Progenitor cell of endocrine pancreas (in vitro differentiated cells): Measurements from ENCODE around the gene BTBD2. TPM values are rescaled to one million over a fixed set of nuclear protein-coding genes. Genes with fewer than 3 reads are reported as not detected.

ENCODE experiments used
- DNase-seq: peaks from one replicate; pipeline ENCODE4 v3.0.0; 2021; ENCODE audit warnings: low spot score; ENCODE audit not compliant: unreplicated experiment
- H3K27ac Mint-ChIP-seq: 2 replicates; pipeline ENCODE4 v1.8.0; 2021; ENCODE audit warnings: mild to moderate bottlenecking, moderate library complexity, mixed read lengths
- H3K27me3 Mint-ChIP-seq: 2 replicates; pipeline ENCODE4 v1.8.0; 2021; ENCODE audit warnings: mixed read lengths
- H3K36me3 Mint-ChIP-seq: 2 replicates; pipeline ENCODE4 v1.8.0; 2022; ENCODE audit warnings: mixed read lengths; ENCODE audit not compliant: insufficient read depth
- H3K4me1 Mint-ChIP-seq: 2 replicates; pipeline ENCODE4 v1.8.0; 2021; ENCODE audit warnings: low read depth, mixed read lengths
- H3K4me3 Mint-ChIP-seq: 2 replicates; pipeline ENCODE4 v1.8.0; 2021; ENCODE audit warnings: low read depth, mild to moderate bottlenecking, moderate library complexity, mixed read lengths
- H3K9me3 Mint-ChIP-seq: 2 replicates; pipeline ENCODE4 v1.8.0; 2021; ENCODE audit warnings: low read depth, mixed read lengths
- total RNA-seq: library from RNA; stranded (reverse); gene quantifications from 2 replicates; pipeline ENCODE4 v1.2.1, GENCODE V29; 2021
- TF ChIP-seq, protein P1 (sequence below): fragments of 200-600 bp; sonication (generic); IDR thresholded peaks from one replicate; pipeline ENCODE4 v1.5.0; 2021; ENCODE audit warnings: antibody characterized with exemption, mild to moderate bottlenecking; ENCODE audit not compliant: unreplicated experiment

Gene BTBD2
- total RNA-seq, 1 donor from 2014 or later: 125 TPM

DNA sequence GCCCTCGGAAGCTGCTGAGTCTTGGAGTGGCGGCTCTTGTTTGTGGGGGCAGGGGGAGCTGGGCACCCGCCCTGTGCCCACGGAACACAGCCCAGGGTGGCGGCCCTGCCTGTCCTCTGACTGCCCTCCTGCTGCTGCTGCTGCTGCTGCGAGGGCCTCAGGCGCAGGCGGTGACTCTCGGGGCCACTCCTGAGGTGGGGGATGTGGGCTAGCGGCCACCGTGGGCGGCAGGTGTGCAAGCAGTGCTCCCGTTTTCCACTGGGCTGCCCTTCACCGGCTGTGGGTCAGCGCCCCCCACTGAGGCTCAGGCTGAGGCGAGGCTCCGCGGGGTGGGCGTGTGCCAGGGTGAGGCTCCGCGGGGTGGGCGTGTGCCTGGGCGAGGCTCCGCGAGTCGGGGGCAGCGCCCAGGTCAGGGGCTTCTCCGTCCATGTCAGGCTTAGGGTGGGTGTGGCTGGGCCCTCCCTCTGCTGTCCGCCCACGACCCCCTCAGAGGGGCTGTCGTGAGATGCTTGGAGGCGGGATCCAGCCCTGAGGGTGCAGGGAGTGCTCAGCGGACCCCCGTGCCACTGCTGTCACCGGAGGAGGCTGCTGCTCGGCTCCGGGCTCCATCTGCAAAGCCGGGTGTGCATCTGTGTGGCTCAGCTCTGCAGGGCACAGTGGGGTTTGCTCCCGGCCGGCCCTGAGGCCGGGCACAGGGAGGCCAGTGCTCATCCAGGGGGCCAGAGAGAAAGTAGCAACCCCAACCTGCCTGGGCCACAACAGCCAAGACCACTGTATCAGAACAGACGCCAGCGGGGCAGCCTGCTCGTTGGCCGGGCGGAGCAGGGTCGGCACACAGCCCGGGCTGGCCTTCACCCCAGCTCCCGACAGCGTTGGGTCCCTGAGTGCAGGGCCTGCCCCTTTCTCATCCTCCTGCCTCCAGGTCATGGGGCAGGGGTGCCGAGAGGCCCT, 60.1 kb downstream of the BTBD2 start:
- no peaks in the 10 kb centered on the region for H3K4me1 Mint-ChIP-seq
- no peak overlapping the region for H3K4me3 Mint-ChIP-seq
- H3K27me3 Mint-ChIP-seq: no peaks in the 10 kb centered on the region
- H3K27ac Mint-ChIP-seq: no peak overlapping the region
- no peak for DNase-seq
- H3K36me3 Mint-ChIP-seq: no peaks in the 10 kb centered on the region
- H3K9me3 Mint-ChIP-seq: no peaks in the 10 kb centered on the region
- TF ChIP-seq, protein P1, sequence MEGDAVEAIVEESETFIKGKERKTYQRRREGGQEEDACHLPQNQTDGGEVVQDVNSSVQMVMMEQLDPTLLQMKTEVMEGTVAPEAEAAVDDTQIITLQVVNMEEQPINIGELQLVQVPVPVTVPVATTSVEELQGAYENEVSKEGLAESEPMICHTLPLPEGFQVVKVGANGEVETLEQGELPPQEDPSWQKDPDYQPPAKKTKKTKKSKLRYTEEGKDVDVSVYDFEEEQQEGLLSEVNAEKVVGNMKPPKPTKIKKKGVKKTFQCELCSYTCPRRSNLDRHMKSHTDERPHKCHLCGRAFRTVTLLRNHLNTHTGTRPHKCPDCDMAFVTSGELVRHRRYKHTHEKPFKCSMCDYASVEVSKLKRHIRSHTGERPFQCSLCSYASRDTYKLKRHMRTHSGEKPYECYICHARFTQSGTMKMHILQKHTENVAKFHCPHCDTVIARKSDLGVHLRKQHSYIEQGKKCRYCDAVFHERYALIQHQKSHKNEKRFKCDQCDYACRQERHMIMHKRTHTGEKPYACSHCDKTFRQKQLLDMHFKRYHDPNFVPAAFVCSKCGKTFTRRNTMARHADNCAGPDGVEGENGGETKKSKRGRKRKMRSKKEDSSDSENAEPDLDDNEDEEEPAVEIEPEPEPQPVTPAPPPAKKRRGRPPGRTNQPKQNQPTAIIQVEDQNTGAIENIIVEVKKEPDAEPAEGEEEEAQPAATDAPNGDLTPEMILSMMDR: no peak

DNA sequence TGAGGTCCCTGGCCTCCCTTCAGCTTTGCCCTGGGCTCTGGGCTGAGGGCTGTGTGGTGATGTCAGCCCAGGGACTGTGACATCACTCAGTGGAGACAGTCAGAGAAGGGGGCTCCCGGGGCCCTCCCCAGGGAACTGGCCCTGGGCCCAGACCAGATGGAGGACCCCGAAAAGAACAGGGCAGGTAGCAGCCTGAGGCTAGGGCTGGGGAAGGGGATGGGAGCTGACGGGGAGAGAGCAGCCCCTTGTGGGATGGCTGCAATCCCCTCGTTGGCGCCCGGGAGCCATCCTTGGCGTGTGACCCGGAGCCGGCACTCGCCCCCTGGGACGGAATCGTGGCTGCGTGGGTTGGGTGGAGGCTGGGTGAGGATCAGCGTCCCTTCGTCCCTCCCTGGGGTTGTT, 61.0 kb downstream of the BTBD2 start:
- H3K4me3 Mint-ChIP-seq: no peak overlapping the region
- no peak overlapping the region for H3K27ac Mint-ChIP-seq
- DNase-seq: no peak
- TF ChIP-seq, protein P1: no peak
- peaks cover 2% of the 10 kb centered on the region for H3K36me3 Mint-ChIP-seq
- no peaks in the 10 kb centered on the region for H3K27me3 Mint-ChIP-seq
- H3K9me3 Mint-ChIP-seq: no peaks in the 10 kb centered on the region
- H3K4me1 Mint-ChIP-seq: no peaks in the 10 kb centered on the region

DNA sequence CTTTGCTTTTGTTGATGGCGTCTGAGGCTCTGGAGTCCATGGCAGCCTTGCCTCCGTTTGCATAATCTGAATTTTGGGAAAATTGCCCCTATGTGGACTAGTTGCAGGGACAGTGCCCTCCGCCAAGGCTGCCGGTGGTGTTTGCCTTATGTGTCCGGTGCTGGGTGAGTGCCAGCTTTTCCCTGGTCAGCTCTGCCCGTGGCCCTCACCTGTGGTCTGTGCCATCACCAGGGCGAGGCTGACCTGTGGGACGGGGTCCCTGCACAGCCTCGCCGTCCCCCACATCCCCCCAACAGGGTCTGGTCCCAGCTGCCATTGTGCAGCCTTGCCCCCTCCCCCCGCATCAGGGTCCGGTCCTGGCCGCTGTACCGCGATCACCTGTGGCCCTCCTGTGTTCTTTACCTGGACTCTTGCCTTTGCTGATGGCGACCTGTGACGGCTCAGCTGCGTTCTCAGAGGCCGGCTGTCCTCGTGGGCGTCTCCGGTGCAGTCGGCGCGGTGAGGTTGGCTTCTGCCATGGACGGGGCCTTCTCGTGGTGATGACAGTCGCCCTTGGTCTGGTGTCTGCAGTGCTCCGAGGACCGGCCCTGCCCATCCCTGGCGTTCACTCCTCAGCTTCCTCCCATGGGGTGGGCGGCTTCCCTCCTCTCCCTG, 61.9 kb downstream of the BTBD2 start:
- DNase-seq: no peak
- peaks cover 2% of the 10 kb centered on the region for H3K36me3 Mint-ChIP-seq
- TF ChIP-seq, protein P1: no peak
- no peaks in the 10 kb centered on the region for H3K9me3 Mint-ChIP-seq
- H3K4me3 Mint-ChIP-seq: no peak overlapping the region
- peaks cover 2% of the 10 kb centered on the region for H3K4me1 Mint-ChIP-seq
- H3K27ac Mint-ChIP-seq: no peak overlapping the region
- no peaks in the 10 kb centered on the region for H3K27me3 Mint-ChIP-seq

DNA sequence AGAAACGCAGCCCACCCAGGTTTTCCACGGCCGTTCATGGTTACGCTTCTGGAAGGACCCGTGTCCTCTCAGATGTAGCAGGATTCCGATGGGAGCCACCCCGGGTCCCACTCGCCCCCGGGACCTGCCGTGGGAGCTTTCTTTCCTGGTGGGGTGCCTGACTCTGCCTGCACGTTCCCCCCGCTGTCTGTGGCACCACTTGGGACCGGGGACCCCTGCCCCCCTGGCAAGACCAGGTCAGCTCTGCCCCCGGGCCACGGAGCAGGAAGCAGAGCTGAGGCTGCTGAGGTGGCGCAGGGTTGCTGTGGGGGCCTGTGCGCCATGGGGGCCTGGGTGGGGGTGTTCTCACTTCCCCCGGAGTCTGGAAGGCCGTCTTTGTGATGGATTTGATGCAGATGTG, 62.5 kb downstream of the BTBD2 start:
- no peak for DNase-seq
- TF ChIP-seq, protein P1: no peak
- no peak overlapping the region for H3K4me3 Mint-ChIP-seq
- H3K9me3 Mint-ChIP-seq: no peaks in the 10 kb centered on the region
- H3K27me3 Mint-ChIP-seq: no peaks in the 10 kb centered on the region
- peaks cover 2% of the 10 kb centered on the region for H3K4me1 Mint-ChIP-seq
- H3K36me3 Mint-ChIP-seq: peaks cover 3% of the 10 kb centered on the region
- H3K27ac Mint-ChIP-seq: no peak overlapping the region

DNA sequence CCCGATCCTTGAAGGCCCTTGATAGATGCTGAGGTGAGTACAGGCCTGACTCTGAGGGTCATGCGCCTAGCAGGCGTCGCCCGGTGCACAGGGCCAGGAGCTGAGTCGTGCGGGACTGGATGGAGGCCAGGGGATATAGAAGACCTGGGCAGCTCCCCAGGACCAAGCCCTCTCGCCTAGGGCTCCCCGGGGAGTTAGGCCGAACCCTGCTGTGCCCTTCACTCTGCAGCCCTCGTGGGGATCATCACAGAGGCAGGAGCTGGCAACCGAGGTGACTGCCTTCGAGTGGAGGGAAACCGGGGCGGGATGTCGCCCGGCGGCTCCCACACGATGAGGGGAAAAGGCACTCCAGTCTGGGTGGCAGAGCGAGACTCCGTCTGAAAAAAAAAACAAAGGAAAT, 62.9 kb downstream of the BTBD2 start:
- Mint-ChIP-seq H3K4me1 (peaks cover 2% of the 10 kb centered on the region), H3K9me3 (no peaks in the 10 kb centered on the region), H3K27me3 (no peaks in the 10 kb centered on the region), H3K36me3 (peaks cover 3% of the 10 kb centered on the region), H3K27ac (no peak overlapping the region), H3K4me3 (no peak overlapping the region)
- TF ChIP-seq, protein P1: no peak
- no peak for DNase-seq
